Ishikawa (cell line): ENCODE results near the gene FAM181B.

Experiments
- FOXM1 ChIP-seq: IDR thresholded peaks from 2 replicates; pipeline ENCODE4 v1.6.1; 2012; ENCODE audit warnings: low read depth, borderline replicate concordance
- RAD21 ChIP-seq: IDR thresholded peaks from 2 replicates; pipeline ENCODE4 v1.6.1; 2012; ENCODE audit warnings: low read depth

DNA sequence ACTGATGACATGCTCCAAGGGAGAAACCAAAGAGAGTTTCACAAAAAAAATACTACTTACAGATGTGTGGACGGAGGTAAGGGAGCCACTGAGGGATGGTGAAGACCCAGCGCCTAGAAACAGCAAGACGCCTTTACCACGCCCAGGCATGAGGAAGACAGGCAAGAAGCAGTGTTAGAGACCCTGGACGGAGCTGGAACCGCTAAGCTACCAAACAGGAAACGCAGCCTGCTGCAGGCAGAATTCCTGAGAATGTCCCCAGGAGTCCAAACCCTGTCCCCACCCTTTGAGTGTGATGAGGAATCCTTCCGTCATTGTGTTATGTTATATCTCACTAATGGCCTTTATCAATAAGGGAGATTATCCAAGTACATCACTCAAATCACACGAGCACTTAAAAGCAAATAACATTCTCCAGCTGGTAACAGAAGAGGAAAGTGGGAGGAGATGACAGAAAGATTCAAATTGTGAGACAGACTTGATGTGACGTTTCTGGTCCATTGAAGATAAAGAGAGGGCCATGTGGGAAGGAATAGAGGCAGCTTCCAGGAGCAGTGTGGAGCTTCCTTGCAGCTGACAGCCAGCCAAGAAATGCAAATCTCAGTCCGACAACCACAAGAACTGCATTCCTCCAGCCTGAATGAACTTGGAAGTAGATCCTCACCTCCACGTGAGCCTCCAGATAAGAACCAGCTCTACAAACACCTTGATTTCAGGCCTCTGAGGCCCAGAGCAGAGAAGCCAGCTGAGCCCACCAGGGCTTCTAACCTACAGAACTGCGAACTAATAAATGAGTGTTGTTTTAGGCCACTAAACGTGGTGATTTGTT, 19.1 kb downstream of the FAM181B start:
- TF ChIP-seq RAD21 (no peak), FOXM1 (no peak)
